Gastrocnemius medialis (tissue), 4 donors: Measurements from ENCODE around the gene CLEC20A. TPM values are rescaled to one million over a fixed set of nuclear protein-coding genes. Genes with fewer than 3 reads are reported as not detected.

ENCODE experiments used
- ATAC-seq, 2 donors: fragments of 150-250 bp; one replicate each; pipeline ENCODE4 v1.9.1; 2016
- DNase-seq, 2 donors: peaks; one replicate each; pipeline ENCODE4 v3.0.0-alpha.2; 2019
- H3K27ac ChIP-seq, 4 donors: fragments of 200-600 bp; sonication (generic); 1 replicate in 1 of 4; 2 replicates in 3 of 4; pipeline ENCODE4 v1.5.1; 2016 to 2018; ENCODE audit warnings: mild to moderate bottlenecking in 2 of 4, moderate library complexity in 1 of 4
- H3K27me3 ChIP-seq, 3 donors: fragments of 200-600 bp; sonication (generic) in 2 of 3; 1 replicate in 1 of 3; 2 replicates in 2 of 3; pipeline versions ENCODE4 v1.5.1 to v1.6.0; 2016 to 2019; ENCODE audit warnings: mild to moderate bottlenecking in 1 of 3, moderate library complexity in 1 of 3
- H3K36me3 ChIP-seq, 2 donors: fragments of 200-600 bp; sonication (generic) in 1 of 2; one replicate each; pipeline ENCODE4 v1.5.1; 2017 to 2018
- H3K4me1 ChIP-seq, 2 donors: fragments of 200-600 bp; sonication (generic) in 1 of 2; one replicate each; pipeline ENCODE4 v1.5.1; 2016 to 2017; ENCODE audit warnings: mild to moderate bottlenecking in 2 of 2
- H3K4me3 ChIP-seq, 4 donors: fragments of 200-600 bp; sonication (generic) in 3 of 4; 1 replicate in 1 of 4; 2 replicates in 3 of 4; pipeline ENCODE4 v1.5.1; 2016 to 2019; ENCODE audit warnings: mild to moderate bottlenecking in 2 of 4
- H3K9me3 ChIP-seq, 3 donors: fragments of 200-600 bp; sonication (generic) in 2 of 3; 1 replicate in 1 of 3; 2 replicates in 2 of 3; pipeline ENCODE4 v1.5.1; 2016 to 2019
- CTCF ChIP-seq, 5 experiments: fragments of 450-650 bp in 3 of 5; fragments of 200-600 bp in 2 of 5; sonication (generic) in 2 of 5; IDR thresholded peaks in 4 of 5; conservative IDR thresholded peaks in 1 of 5; 1 replicate in 4 of 5; 2 replicates in 1 of 5; pipeline ENCODE4 v1.5.1; 2016 to 2019; ENCODE audit warnings: antibody characterized with exemption in 5 of 5, mild to moderate bottlenecking in 3 of 5, moderate library complexity in 3 of 5
- POLR2A ChIP-seq, 2 donors: fragments of 450-650 bp; IDR thresholded peaks; one replicate each; pipeline ENCODE4 v1.6.1; 2017; ENCODE audit warnings: antibody characterized with exemption in 2 of 2, mild to moderate bottlenecking in 2 of 2, moderate library complexity in 2 of 2
- in situ Hi-C, 4 donors: fragments of 200-750 bp; cut with MboI; loops; one replicate each; pipeline versions ENCODE4 v1.15.0 to v1.8.0; 2017; ENCODE audit warnings: low sequenced_read_pairs in 4 of 4
- intact Hi-C: fragments of 100-400 bp; cut with DNase I; formaldehyde crosslinking; loops from one replicate; pipeline ENCODE4 v1.15.1; 2023; ENCODE audit warnings: low total_unique reads
- total RNA-seq, 4 donors: library from RNA; depleted of rRNA; stranded (reverse); fragments of >200 nt; gene quantifications; one replicate each; pipeline versions ENCODE4 v1.1.0 to v1.2.3, GENCODE V29; 2016

CLEC20A gene
- total RNA-seq, 4 donors from 2014 or later, result not detected

DNA sequence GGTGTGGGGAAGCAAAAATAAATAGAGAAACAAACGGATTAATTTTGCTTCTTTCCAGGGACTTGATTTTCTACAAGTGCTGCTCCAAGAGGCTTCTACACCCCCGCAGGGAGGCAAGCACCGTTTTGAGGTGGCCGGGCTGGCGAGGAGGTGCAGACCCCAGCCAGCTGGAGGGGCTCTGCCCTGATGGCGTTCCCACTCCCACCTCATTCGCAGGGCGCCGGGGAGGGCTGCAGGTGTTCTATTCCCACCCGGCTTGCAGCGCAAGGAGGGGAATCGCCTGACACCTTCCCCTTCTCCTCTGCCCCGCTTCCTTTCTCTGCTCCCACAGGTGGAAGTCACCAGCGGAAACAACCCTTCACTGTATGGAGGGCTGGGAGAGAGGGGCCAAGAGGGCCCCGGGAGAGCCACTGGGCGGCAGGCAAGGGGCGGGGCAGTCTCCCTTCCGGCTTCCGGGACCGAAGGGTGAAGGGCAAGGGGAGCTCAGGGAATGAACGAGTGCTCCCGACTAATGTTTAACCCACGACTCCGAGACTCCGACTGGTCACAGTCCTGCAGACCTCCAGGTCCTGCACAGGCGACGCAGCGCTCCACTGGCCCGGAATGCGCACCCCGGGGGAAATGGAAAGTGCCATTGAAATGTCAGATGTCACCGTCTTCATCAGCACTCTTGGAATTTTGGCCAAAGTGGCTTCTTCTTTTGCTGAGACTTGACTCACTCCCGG lies 45.2 kb upstream of the CLEC20A start:
- Histone ChIP-seq H3K27ac (peak overlapping the region; percentile 34 to 60 (median 54)), H3K27me3 (no peaks in the 10 kb centered on the region), H3K9me3 (no peaks in the 10 kb centered on the region), H3K4me3 (peak overlapping the region; percentile 60 to 70 (median 64)), H3K36me3 (no peaks in the 10 kb centered on the region), H3K4me1 (peaks cover 26 to 38% of the 10 kb centered on the region in 2 donors)
- peak; percentile 3 to 25 for ATAC-seq
- no peak for DNase-seq
- TF ChIP-seq POLR2A (IDR thresholded peaks at IDR 0.05) (no peak), CTCF (IDR thresholded peaks at IDR 0.05 in 4 of 5, conservative IDR thresholded peaks at IDR 0.05 in 1 of 5) (no peak)
- intact Hi-C loops (loop anchor here (1.0 to 10.0 kb wide), 2 partner anchors 183 to 211 kb away; partner anchors contain the start of gene RALGPS2), in situ Hi-C loops (loop anchor here in 3 of 4 donors (25.0 kb wide), 2 partner anchors 470 to 820 kb away; partner anchors contain the start of gene AXDND1 (in 2 of the 3))

- Histone ChIP-seq H3K36me3 (no peaks in the 10 kb centered on the region), H3K9me3 (no peaks in the 10 kb centered on the region), H3K27ac (no peak overlapping the region), H3K4me1 (peaks cover 26 to 42% of the 10 kb centered on the region in 2 donors), H3K27me3 (no peaks in the 10 kb centered on the region), H3K4me3 (no peak overlapping the region)
- in situ Hi-C loops, result loop anchor here in 3 of 4 donors (25.0 kb wide), 2 partner anchors 471 to 821 kb away; partner anchors contain the start of gene AXDND1 (in 2 of the 3)
- TF ChIP-seq POLR2A (IDR thresholded peaks at IDR 0.05) (no peak), CTCF (IDR thresholded peaks at IDR 0.05 in 4 of 5, conservative IDR thresholded peaks at IDR 0.05 in 1 of 5) (no peak)
- DNase-seq, result no peak
- intact Hi-C loops, result loop anchor here (10.0 kb wide), 1 partner anchor 183 kb away; the partner anchor contains the start of gene RALGPS2
- no peak for ATAC-seq
Measured at GRCh38 chr1:178541379-178541778, 44.6 kb upstream of the CLEC20A start.

DNA sequence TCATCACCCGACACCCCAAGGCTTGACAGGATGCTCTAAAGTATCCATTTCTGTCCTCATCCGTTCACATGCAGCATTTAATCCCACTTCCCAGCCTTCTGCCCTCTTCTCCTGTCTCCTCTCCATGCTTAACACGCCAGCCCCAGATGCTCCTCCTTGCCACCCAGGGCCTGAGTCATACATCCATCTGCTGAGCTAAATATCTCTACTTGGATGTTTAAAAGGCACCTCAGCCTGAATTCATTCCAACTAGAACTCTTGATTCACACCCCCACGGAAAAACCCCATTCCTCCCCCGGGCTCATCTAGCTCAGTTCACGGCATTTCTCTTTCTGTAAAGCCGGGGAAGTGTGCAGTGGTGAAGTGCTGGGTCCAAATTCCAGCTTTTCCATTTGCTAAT lies 43.9 kb upstream of the CLEC20A start:
- Histone ChIP-seq H3K27ac (no peak overlapping the region), H3K4me3 (no peak overlapping the region), H3K27me3 (no peaks in the 10 kb centered on the region), H3K9me3 (no peaks in the 10 kb centered on the region), H3K4me1 (peaks cover 26 to 45% of the 10 kb centered on the region in 2 donors), H3K36me3 (no peaks in the 10 kb centered on the region)
- DNase-seq (no peak), ATAC-seq (no peak)
- intact Hi-C loops, result loop anchor here (10.0 kb wide), 1 partner anchor 184 kb away; the partner anchor contains the start of gene RALGPS2
- TF ChIP-seq POLR2A (IDR thresholded peaks at IDR 0.05), result no peak
- TF ChIP-seq CTCF (IDR thresholded peaks at IDR 0.05 in 4 of 5, conservative IDR thresholded peaks at IDR 0.05 in 1 of 5), result no peak
- in situ Hi-C loops, result loop anchor here in 3 of 4 donors (25.0 kb wide), 2 partner anchors 472 to 822 kb away; partner anchors contain the start of gene AXDND1 (in 2 of the 3)

- intact Hi-C loops (loop anchor here (10.0 kb wide), 1 partner anchor 185 kb away; the partner anchor contains the start of gene RALGPS2), in situ Hi-C loops (loop anchor here in 3 of 4 donors (25.0 kb wide), 2 partner anchors 472 to 822 kb away; partner anchors contain the start of gene AXDND1 (in 2 of the 3))
- Histone ChIP-seq H3K27me3 (no peaks in the 10 kb centered on the region), H3K27ac (no peak overlapping the region), H3K36me3 (no peaks in the 10 kb centered on the region), H3K4me3 (no peak overlapping the region), H3K4me1 (peaks cover 26 to 45% of the 10 kb centered on the region in 2 donors), H3K9me3 (no peaks in the 10 kb centered on the region)
- TF ChIP-seq POLR2A (IDR thresholded peaks at IDR 0.05), result no peak
- no peak for TF ChIP-seq CTCF (IDR thresholded peaks at IDR 0.05 in 4 of 5, conservative IDR thresholded peaks at IDR 0.05 in 1 of 5)
- ATAC-seq, result no peak
- DNase-seq, result no peak
Measured at GRCh38 chr1:178540204-178540603, 43.4 kb upstream of the CLEC20A start.
